GM12891 (cell line): ENCODE data around the gene VMAC.

Experiments
- PAX5 ChIP-seq: IDR thresholded peaks from 2 replicates; pipeline ENCODE4 v1.6.1; 2011; ENCODE audit warnings: low read length, moderate library complexity, mild to moderate bottlenecking; ENCODE audit not compliant: insufficient read depth, severe bottlenecking
- POLR2A ChIP-seq: IDR thresholded peaks from 2 replicates; pipeline ENCODE4 v1.6.1; 2011; ENCODE audit warnings: low read depth, low read length, control low read depth
- POLR2AphosphoS5 ChIP-seq: IDR thresholded peaks from 2 replicates; pipeline ENCODE4 v1.6.1; 2011; ENCODE audit warnings: low read depth, low read length, control low read depth
- POU2F2 ChIP-seq: IDR thresholded peaks from 2 replicates; pipeline ENCODE4 v1.6.1; 2011; ENCODE audit warnings: low read depth, mild to moderate bottlenecking, control low read depth, low read length, moderate library complexity
- TAF1 ChIP-seq: IDR thresholded peaks from 2 replicates; pipeline ENCODE4 v1.6.1; 2011; ENCODE audit warnings: low read depth, low read length, control low read depth

DNA sequence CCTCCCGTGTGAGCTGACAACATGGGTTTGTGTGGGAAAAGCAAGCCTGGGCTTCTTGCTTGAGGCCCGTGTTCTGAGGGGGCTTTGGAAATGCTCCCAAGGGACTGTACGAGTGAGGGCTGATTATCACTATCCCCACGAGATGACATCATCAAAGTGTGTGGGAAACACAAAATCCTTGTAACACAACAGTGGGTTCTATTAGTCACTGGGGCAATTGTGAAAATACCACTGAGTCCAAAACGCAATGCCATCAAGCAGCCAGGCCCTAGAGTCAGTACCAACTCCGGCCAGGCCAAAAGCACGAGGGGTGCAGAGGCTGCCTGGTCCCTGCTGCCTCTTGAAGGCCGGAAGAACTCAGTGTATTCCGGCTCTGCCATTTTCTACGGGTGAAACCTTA is 39.0 kb downstream of the VMAC start:
- TF ChIP-seq POLR2AphosphoS5 (no peak), PAX5 (no peak), POLR2A (no peak), TAF1 (no peak), POU2F2 (no peak)
